Measurements from ENCODE around the gene ARHGEF28. TPM values are rescaled to one million over a fixed set of nuclear protein-coding genes. Genes with fewer than 3 reads are reported as not detected.

ARHGEF28 gene
- total and polyA plus RNA-seq, 9 of the 15 experiments (the other 6 are each of a cell fraction or from before 2014, with no cell fraction given), result 0.27 TPM; not detected in 8

- no peak for FAIRE-seq
- ATAC-seq, result no peak
- H3K9ac ChIP-seq (ENCODE audit: insufficient read depth in 1 of 2, low read depth in 2 of 2, low read length in 2 of 2), result no peak overlapping the region
- H3K4me2 ChIP-seq (ENCODE audit: insufficient read depth, low read length), result no peak overlapping the region
- no peaks in the 10 kb centered on the region for H3K4me1 ChIP-seq (replicated peaks in 1 of 2; ENCODE audit: control insufficient read depth in 2 of 2, insufficient read depth in 2 of 2, low read length in 2 of 2)
- no peaks in the 10 kb centered on the region for H3K79me2 ChIP-seq (ENCODE audit: control insufficient read depth, insufficient read depth, low read length)
- H3K9me1 ChIP-seq (ENCODE audit: control insufficient read depth, insufficient read depth, low read length), result no peaks in the 10 kb centered on the region
- in situ Hi-C loops (cut with MboI), result no loop called here
- no peak for DNase-seq (ENCODE audit: extremely low read depth in 1 of 4, low spot score in 3 of 4)
- BruUV-seq (replicated peaks), result no TSS peak
- intact Hi-C loops (cut with micrococcal nuclease), result no loop called here
- H3K27me3 ChIP-seq (ENCODE audit: control insufficient read depth in 2 of 2, insufficient read depth in 2 of 2, low read length in 2 of 2), result peaks cover 21 to 23% of the 10 kb centered on the region in 2 experiments
- no peak overlapping the region for H3K27ac ChIP-seq (ENCODE audit: extremely low read depth, low read depth, low read length)
- H3K9me3 ChIP-seq (replicated peaks; ENCODE audit: control insufficient read depth, insufficient read depth, low read depth, low read length), result no peaks in the 10 kb centered on the region
- H3K36me3 ChIP-seq (ENCODE audit: control insufficient read depth, insufficient read depth, low read length), result no peaks in the 10 kb centered on the region
- H2AFZ ChIP-seq (ENCODE audit: low read depth, low read length), result no peak overlapping the region
- CTCF ChIA-PET (ENCODE audit: low intra/inter-chr PET ratio), result no interaction called here
- no peaks in the 10 kb centered on the region for H4K20me1 ChIP-seq (replicated peaks; ENCODE audit: control insufficient read depth, insufficient read depth, low read length)
- POLR2A ChIA-PET, result interaction anchor here (1.1 kb wide), 1 partner anchor 11 kb away, joined by 4 read pairs; no protein-coding TSS in a partner anchor
- no peak overlapping the region for H3K4me3 ChIP-seq
- 3% methylated on average over 11 of the region's 11 CpGs for WGBS (ENCODE audit: insufficient coverage, low coverage, missing lambda C conversion rate)
- TF ChIP-seq KDM1A (IDR thresholded peaks at IDR 0.05), result no peak
- no peak for TF ChIP-seq ZBTB43 (CRISPR knock-in tag; IDR thresholded peaks at IDR 0.05)
- no peak for TF ChIP-seq ZNF184 (CRISPR knock-in tag; IDR thresholded peaks at IDR 0.05)
- TF ChIP-seq MITF (IDR thresholded peaks at IDR 0.05), result no peak
- TF ChIP-seq MLLT1 (IDR thresholded peaks at IDR 0.05), result no peak
- TF ChIP-seq NFYB (IDR thresholded peaks at IDR 0.05; ENCODE audit: extremely low read depth, insufficient read length), result no peak
- TF ChIP-seq POLR2A (conservative IDR thresholded peaks at IDR 0.05), result no peak
- no peak for TF ChIP-seq DIDO1 (tag; IDR thresholded peaks at IDR 0.05; ENCODE audit: low read depth)
- TF ChIP-seq KLF1 (tag; IDR thresholded peaks at IDR 0.05), result no peak
- no peak for TF ChIP-seq E2F3 (CRISPR knock-in tag; IDR thresholded peaks at IDR 0.05)
- no peak for TF ChIP-seq ZNF586 (CRISPR knock-in tag; conservative IDR thresholded peaks at IDR 0.05)
- no peak for TF ChIP-seq ZBTB7A (IDR thresholded peaks at IDR 0.05; ENCODE audit: borderline replicate concordance, control insufficient read depth, low read depth, low read length)
- TF ChIP-seq TAF7 (tag; IDR thresholded peaks at IDR 0.05), result no peak
- TF ChIP-seq ETS1 (conservative IDR thresholded peaks at IDR 0.05; ENCODE audit: control insufficient read depth, low read depth, low read length), result no peak
- no peak for TF ChIP-seq ETV5 (CRISPR knock-in tag; IDR thresholded peaks at IDR 0.05; ENCODE audit: low read depth)
- TF ChIP-seq GATA2 (CRISPR knock-in tag; IDR thresholded peaks at IDR 0.05), result no peak
- no peak for TF ChIP-seq ZC3H4 (CRISPR knock-in tag; IDR thresholded peaks at IDR 0.05; ENCODE audit: borderline replicate concordance)
Measured at GRCh38 chr5:73748510-73749400, 122.8 kb downstream of the ARHGEF28 start.
